OCI-LY3 (cell line): Measurements from ENCODE around the gene CNTN5.

Source experiments
- CTCF ChIP-seq: fragments of 200-600, 300-600 bp; sonication (generic); IDR thresholded peaks from 2 replicates; pipeline ENCODE4 v1.5.1; 2014; ENCODE audit warnings: antibody characterized with exemption, low read length, low read depth
- EZH2phosphoT487 ChIP-seq: fragments of 200-600 bp; shearing (Covaris generic); IDR thresholded peaks from 2 replicates; pipeline ENCODE4 v1.6.1; 2018; ENCODE audit warnings: antibody characterized with exemption, mixed run types, low read depth

GRCh38 chr11:99545616-99546015, 524.9 kb downstream of the CNTN5 start:
- no peak for TF ChIP-seq CTCF
- no peak for TF ChIP-seq EZH2phosphoT487
